Keratinocyte (primary cell): ENCODE data around the gene FAM135A.

Source experiments
- CTCF ChIP-seq, 3 experiments: IDR thresholded peaks in 1 of 3; conservative IDR thresholded peaks in 1 of 3; optimal IDR thresholded peaks in 1 of 3; 2 replicates in 2 of 3; 3 replicates in 1 of 3; pipeline versions ENCODE3 to v1.5.1; 2011; ENCODE audit warnings: low read length in 3 of 3, mild to moderate bottlenecking in 3 of 3, moderate library complexity in 2 of 3, control low read depth in 1 of 3, inconsistent platforms in 1 of 3; ENCODE audit not compliant: insufficient read depth in 2 of 3; ENCODE audit errors: extremely low read depth in 1 of 3
- EZH2 ChIP-seq: IDR thresholded peaks from one replicate; pipeline ENCODE4 v1.6.1; 2012; ENCODE audit warnings: inconsistent platforms, mild to moderate bottlenecking, low read length, moderate library complexity

- TF ChIP-seq CTCF (optimal IDR thresholded peaks at IDR 0.05 in 1 of 3, IDR thresholded peaks at IDR 0.05 in 1 of 3, conservative IDR thresholded peaks at IDR 0.05 in 1 of 3; ENCODE audit: extremely low read depth in 1 of 3, insufficient read depth in 2 of 3, low read length in 3 of 3), result no peak
- TF ChIP-seq EZH2, result no peak
These were observed 24.5 kb upstream of the FAM135A start for GRCh38 chr6:70388814-70389213.
